ENCODE measurements around the gene MICAL2.

Gene MICAL2

DNA sequence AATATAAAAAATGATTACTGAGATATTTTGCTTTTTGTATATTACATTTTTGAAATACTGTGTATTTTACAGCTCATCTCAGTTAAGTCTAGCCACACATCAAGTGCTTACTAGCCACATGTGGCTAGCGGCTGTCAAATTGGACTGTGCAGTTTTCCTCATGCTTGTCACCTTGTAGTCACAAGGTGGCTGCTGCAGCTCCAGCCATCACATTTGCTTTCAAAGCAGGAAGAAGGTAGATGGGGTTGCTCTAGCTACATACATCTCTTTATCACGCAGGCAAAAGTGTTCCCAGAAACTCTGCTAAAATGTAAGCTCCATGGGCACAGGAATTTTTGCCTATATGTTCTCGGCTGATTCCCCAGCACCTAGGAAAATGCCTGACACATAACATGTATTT is 61.5 kb downstream of the MICAL2 start:
- DNase-seq (ENCODE audit: low spot score): no peak

DNA sequence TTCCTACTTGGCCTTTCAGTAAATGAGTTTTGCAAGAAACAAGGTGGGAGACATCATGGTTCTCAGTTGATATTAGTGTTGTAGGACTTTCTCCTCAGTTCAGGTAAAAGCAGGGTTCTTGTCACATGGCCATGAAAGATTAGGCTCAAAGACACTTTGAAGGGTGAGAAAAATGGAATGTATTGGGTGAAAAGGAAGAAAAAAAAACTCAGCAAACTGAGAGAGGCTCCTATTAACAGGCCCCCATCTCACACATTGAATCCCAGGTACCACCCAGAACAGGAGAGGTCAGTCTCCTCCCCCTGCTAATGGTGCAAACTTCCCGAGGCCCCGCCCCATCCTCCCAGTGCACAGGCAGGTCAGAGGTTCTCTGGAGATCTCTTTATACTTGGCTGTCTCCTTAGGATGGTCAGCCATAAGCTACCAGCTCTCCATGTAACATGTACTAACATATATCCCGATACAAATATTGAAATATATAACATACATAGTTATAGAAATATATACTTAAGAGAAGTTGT is 62.2 kb downstream of the MICAL2 start:
- no peak for DNase-seq (ENCODE audit: low spot score)

DNA sequence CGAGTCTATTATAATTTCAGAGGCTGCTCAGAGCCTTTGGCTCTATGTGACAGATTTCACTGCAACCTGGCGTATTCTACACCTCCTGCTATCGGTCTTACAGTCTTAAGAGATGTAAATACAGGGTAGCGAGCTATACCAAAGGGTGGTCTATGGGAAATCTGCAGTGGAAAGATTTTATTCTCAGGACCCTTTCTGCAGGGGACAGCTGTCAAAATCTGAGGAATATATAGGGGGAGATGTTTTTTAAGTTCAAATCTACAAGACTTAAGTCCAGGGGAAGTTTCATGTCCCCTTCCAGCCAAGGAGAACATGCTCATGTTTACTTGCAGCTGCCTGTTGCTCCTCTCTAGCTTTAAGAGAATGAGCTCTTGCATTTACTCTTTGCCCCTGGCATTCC is 62.7 kb downstream of the MICAL2 start:
- no peak for DNase-seq (ENCODE audit: low spot score)

DNA sequence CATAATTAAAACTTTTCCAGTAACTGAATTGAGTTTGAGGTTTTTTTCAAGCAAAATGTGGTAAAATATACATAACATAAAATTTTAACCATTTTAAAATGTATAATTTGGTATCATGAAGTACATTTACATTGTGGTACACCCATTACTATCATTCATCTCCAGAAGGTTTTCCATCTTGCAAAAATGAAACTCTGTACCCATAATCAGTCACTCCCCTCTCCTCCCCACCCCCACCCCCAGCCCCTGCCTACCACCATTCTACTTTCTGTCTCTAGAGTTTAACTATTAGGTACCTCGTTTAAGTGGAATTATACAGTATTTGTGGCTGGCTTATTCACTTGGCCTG is 63.7 kb downstream of the MICAL2 start:
- DNase-seq (ENCODE audit: low spot score): no peak

DNA sequence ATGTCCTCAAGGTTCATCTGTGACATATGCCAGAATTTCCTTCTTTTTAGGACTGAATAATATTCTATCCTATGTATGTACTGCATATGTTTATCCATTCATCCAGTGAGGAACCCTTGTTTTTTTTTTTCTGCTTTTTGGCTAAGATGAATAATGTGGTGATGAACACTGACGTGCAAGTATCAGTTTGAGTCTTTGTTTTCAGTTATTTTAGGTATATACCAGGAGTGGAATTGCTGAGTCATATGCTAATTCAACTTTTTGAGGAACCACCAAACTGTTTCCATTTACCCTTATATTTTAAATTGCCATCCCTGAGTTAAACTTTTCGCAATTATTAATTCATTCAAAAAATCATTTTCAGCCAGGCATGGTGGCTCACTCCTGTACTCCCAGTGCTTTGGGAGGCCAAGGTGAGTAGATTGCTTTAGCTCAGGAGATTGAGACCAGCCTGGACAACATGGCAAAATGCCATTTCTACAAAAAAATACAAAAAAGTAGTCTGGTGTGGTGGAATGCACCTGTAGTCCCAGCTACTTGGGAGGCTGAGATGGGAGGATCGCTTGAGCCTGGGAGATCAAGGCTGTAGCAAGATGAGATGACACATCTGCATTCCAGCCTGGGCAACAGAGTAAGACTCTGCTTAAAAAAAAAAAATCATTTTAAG is 64.2 kb downstream of the MICAL2 start:
- peak; percentile 37 for DNase-seq (ENCODE audit: low spot score)

DNA sequence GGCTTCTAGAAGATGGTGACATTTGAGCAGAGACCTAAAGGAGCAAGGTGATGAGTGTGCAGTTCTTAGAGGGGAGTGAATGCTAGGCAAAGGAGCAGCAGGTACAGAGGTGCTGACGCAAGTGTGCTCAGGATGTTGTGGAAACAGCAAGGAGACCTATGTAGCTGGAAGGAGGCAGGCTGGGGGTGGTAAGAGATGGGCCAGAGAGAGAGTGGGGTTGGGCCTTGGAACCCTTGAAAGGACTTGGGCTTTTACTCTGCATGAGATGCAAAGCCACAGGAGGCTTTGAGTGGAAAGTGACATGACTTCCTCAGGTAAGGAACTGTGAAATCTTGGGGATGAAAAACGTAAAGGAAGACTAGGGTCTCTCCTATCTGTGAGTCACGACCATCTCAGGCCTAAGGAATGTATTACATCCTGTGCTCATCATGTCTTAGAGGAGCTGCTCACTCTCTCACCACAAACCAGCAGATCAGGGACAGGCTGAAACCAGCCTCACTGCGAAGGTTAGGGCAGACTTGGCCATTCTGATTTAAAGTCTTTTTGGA is 65.4 kb downstream of the MICAL2 start:
- peak; percentile 85 for DNase-seq (ENCODE audit: low spot score)

DNA sequence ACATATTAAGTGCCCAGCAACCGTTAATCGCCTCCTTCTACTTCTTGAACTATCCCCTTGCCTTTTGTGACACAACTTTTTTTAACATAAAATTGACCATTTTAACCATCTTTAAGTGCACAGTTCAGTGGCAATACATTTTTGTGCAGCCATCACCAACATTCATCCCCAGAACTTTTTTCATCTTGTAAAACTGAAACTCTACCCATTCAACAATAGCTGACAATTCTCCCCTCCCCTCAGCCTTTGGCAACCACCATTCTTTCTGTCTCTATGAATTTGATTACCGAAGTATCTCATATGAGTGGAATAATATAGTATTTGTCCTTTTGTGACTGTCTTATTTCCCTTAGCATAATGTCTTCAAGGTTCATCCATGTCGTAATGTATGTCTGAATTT is 66.0 kb downstream of the MICAL2 start:
- DNase-seq (ENCODE audit: low spot score): no peak

DNA sequence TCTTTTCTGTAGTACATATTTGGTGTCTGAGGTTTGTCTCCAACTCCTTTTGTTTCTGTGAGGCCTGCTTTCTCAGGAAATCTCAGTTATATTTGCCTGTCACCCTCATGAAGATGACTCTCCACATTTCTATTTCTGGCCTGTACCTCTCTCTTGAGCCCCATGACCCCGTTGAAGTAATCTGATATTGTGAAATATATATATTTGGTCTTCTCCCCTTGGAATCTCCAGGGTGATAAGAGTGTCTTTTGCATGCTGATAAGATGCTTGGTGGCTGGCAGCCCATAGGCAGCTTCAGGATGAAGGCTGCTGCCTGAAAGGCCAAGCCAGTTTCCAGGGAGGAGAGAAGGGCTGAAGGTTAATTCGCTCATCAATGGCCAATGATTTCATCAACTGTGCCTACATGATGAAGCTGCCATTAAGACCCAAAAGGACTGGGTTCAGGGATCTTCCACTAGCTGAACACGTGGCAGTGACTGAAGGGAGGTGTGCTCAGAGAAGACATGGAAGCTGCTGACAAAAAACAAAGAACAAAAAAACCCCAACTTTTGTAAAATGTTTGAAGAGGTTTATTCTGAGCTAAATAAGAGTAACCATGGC is 67.4 kb downstream of the MICAL2 start:
- DNase-seq (ENCODE audit: low spot score): no peak

DNA sequence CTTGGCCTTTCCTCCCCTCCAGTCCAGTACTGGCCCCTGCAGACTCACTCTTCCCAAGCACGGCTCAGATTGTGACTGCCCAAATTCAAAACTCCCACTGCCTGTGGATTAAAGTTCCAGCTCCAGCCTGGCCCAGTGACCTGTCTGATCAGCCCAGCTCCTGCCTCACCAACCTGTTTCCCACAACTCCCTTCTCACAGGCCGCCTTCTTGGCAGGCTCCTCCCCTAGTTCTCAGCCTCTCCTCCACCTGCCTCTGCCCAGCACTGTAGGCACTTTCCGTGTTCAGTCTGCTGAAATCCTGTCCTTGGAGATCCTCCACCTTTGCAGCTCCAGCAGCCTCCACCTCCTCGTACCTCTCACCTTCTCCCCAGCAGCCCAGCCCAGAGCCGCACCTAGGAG is 68.6 kb downstream of the MICAL2 start:
- no peak for DNase-seq (ENCODE audit: low spot score)

DNA sequence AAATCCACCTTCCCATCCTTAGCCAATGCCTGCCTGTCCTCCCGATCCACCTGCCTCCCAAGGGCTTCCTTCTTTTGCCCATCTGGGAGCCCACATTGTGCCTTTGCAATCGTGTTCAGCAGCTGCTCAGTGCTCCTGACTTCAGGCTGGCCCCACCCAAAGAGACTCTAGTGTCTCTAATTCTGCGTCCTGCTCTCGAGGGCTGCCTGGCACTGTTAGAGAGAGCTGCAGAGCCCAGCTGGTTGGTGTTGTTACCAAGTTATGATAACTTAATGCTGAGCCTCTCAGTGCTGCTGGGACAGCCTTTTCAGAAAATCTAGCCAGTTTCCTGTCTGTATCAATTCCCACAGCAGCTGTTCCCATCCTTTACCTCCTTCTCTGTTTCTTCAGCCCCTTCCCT is 69.1 kb downstream of the MICAL2 start:
- DNase-seq (ENCODE audit: low spot score): no peak

DNA sequence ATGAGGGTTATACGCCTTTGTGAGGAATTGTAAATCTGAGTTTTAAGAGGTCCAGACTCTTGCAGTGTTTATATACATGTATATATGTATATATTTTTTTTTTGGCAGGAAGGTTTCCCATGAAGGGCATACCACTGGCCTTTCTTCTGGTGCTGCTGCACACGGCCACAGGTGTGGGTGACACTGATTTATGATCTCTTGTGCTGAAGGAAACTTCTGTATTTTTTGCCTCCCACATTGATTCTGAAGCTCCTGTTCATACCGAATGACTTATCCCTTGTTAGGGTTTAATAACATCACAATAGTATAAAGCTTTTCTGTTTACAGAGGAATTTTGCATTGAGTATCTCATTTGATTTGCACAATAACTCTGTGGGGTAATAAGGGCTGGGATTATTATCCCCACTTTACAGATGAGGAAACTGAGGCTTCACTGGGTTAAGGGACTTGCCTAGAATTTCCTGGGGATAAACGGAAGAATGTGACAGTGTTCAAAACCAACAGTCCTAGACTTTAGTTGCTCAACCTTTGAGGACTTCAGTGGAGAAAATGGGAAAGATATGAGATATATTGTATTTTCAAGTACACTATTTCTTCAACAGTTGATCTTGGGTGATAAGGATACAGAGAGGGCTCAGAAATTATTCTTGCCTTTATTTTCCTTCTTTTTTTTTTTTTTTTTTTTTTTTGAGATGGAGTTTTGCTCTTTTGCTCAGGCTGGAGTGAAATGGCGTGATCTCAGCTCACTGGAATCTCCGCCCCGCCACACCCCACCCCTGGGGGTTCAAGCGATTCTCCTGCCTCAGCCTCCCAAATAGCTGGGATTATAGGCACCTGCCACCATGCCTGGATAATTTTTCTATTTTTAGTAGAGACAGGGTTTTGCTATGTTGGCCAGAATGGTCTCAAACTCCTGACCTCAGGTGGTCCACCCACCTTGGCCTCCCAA is 70.1 kb downstream of the MICAL2 start:
- no peak for DNase-seq (ENCODE audit: low spot score)

DNA sequence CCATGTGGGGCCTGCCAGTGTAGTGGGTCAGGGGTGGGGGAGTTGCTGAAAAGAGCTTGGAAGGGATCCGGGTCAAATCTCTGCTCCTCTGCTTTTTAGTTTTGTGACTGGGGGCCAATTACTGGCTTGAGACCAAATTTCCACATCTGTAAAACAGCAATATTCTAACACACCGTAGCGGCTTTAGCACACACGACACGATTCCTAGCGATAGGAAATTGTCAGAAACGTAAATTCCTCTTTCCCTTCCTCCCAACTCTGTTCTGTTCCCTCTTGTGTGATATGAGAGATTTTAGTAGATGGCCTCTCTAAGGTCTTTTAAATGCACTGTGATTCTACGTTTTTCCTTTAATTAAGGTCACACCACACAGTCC is 71.9 kb downstream of the MICAL2 start:
- no peak for DNase-seq (ENCODE audit: low spot score)

DNA sequence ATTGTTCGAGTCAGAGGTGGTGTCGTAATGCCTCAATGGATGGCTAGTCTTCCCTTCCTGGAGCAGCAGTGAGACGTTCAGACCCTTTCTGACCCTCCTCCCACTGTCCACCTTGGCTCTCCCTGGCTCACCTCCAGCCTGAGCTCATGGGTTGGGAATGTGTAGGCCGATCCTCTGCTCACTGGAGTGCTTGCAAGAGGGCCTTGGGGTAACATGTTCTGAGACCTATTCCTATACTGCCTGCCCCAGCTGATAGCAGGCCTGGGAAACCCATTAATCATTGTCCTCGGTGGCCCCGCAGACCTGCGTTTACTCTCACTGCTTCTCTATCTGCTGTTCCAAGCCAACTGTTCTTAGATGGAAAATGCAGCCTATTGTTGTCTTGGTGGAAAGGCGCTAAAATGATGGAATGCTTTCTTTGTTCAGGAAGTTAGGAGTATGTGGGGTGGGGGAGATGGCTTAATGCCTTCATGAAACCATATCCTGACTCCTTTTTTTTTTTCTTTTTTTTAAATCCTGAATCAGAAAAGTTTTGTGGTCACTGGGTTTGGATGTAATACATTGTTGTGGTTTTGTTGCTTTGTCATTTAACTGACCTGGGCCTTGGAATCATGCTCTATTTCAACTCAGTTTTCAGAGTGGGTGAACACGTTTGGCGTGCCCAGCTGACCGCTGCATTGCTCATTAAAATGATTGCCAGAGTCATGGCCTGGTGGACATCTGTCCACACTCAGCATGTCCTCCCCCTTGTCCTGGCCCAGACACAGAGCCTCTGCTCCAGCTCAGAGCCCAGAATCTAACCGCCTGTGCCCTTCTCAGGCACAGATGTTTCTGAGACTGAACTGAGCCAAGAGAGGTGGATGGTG is 72.5 kb downstream of the MICAL2 start:
- peak; percentile 87 for DNase-seq (ENCODE audit: low spot score)

DNA sequence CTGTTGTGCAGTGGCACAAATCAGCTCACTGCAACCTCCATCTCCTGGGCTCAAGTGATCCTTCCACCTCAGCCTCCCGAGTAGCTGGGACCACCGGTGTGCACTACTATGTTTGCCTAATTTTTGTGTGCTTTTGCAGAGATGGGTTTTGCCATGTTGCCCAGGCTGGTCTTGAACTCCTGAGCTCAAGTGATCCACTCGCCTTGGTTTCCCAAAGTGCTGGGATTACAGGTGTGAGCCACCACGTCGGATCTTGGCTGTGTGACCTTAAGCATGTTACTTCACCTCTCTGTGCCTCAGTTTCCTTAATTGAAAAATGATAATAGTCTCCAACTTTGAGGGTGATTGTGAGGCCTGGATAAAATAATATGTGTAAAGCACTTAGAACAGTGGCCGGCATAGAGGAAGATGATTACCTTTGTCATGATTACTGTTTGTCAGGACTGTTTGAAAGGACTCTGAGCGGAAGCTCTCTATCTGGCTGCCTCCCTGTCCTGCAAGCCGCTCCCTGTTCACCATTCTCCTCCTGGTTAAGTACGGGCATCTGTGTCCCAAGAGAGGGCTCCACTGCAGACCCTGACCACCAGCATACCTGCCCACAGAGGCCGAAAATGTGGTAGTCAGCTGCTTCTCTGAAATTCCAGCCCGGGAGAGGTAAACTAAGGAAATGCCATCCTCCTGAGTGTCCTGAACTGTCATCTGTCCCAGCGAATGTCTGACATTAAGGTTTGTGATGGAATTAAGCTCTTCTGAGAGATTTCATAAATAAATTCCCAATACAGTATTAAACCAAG is 73.6 kb downstream of the MICAL2 start:
- DNase-seq (ENCODE audit: low spot score): no peak

DNA sequence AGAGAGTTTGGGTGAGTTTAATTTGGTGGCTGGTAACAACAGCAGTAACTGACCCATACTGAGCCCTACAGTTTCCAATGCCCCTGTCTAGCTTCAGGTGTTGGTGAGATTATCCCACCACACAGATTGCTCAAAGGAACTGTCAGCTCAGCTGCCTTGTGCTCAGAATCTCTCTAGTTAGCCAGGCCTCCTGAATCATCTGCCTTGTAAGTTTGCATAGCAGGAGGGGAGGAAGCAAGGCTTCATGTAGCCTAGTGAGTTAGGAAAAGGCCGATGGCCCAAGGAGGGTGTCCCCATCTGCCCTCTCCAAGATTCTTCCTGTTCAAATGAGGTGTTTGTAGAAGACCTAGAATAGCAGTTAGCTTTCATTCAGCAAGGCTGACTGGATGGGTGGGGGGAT is 74.3 kb downstream of the MICAL2 start:
- DNase-seq (ENCODE audit: low spot score): no peak

DNA sequence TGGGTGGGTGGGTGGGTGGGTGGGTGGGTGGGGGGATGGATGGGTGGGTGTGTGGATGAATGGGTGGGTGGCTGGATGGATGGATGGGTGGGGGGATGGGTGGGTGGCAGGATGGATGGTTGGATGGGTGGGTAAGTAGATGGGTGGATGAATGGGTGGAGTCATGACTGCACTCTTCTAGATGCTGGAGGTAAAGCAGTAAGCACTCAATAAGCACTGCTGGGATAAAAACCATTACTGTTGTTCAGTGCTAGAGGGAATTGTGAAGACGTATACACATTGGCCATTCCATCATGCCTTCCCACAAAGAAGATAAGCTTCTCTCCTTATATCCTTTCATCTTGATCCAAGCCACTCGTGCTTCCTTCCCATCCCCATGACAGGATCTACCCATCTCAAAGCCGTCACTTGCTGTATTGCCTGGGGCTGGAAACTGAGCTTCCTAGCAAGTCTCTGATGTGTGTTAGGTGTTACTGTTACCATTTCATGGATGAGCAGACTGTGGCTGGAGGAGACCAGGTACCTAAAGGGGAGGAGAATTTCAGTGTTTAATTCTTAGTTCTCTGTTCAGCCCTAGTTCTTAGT is 74.8 kb downstream of the MICAL2 start:
- DNase-seq (ENCODE audit: low spot score): no peak

DNA sequence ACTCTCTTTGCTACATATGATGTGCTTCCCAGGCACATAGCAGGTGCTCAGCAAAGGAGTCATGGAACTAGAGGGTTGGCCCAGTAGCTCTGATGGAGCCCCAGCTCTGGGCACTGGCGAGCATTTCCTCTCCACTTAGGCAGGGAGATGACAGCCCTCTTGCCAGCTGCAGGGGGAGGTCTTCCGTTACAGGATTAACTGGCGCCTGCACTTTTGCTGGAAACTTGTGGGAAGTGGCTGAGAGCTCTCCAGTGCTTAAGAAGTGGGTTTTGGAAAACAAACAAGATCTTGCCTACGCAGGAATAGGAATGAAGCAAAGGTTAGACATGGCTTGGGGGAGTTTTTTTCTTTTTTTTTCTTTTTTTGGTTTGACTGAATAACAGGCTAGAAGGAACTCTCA is 75.5 kb downstream of the MICAL2 start:
- DNase-seq (ENCODE audit: low spot score): no peak

DNA sequence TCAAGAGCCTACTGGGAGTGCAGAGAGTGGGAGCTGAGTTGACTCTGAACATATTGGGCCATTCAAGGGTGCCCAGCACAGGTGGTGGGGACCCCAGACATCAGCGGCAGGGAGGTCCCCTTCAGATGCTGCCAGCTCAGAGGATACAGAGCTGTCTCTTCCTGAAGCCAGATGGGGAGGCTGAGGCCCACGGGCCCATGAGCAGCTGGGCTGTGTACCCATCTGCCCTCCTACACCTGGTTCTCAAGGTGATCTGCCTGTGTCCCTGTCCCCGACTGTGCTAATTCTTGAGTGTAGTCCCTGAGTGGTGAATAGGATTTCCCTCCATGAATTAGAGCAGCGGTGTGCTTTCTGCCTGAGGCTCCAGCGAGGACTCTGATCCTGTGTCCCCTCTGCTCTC is 76.3 kb downstream of the MICAL2 start:
- no peak for DNase-seq (ENCODE audit: low spot score)

DNA sequence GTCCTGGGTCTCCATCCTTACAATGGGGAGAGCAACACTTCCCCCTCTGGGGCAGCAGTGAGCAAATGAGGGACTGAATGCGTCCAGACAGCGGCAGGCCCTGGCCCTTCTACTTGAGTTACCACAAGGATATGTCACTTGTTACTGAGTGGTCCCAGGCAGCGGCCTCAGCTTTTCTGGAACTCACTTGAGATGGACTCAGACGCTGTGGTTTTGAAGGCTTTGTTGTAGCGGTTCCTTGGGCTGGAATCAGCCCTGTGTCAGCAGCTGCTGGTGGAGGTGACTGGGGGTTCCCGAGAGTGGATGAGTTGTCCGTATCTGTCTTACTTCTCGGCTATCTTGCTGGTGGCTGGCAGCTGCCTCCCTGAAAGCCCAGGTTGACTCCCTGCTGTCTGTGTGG is 77.0 kb downstream of the MICAL2 start:
- DNase-seq (ENCODE audit: low spot score): no peak

DNA sequence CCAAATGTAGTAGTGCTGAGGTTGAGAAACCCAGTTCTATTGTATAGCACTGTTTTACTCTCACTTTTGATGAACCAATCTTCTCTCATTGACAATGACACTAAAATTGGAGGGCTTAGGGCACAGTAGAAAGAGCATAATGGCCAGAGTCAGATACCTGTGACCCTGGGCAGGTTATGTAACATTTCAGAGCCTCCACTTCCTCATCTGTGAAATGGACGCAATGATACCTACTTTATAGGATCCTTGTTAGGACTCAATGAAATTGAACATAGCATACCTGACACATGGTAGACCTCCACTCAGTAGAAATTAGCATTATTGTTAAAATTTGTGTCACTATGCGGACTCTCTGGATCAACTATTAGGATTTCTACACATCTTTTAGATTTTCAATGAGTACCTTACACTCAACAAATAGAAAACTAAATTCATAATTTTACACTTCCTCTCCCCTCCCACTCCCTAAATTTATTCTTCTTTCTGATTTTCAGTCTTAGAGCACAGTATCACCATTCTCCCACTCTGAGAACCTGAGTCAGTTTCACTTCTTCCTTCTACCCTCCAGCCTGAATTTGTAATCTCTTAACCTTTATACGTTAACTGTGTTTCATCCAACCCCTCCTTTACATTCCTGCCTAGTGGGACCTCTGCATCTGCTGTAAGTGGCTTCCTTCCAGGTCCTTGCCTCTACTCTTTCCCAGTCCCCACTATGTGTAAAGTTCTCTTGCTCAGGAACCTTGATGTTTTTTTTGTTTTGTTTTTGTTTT is 78.3 kb downstream of the MICAL2 start:
- no peak for DNase-seq (ENCODE audit: low spot score)
